Measurements from ENCODE around the gene PHACTR3. TPM values are rescaled to one million over a fixed set of nuclear protein-coding genes. Genes with fewer than 3 reads are reported as not detected.

Gene PHACTR3
- total RNA-seq, 5 donors from 2014 or later (not counting 1 experiment from before 2014, with no cell fraction given), result not detected

- ATAC-seq (replicated peaks in 1 of 4), result no peak
- no peaks in the 10 kb centered on the region for H3K9me3 ChIP-seq
- no peaks in the 10 kb centered on the region for H3K4me1 ChIP-seq (ENCODE audit: control insufficient read depth in 1 of 2, extremely low read depth in 1 of 2, insufficient read depth in 2 of 2, low read length in 2 of 2)
- H3K27ac ChIP-seq (ENCODE audit: low read length), result no peak overlapping the region
- no peak overlapping the region for H3K27ac Mint-ChIP-seq
- H3K36me3 ChIP-seq (ENCODE audit: control insufficient read depth in 2 of 2, extremely low read depth in 1 of 2, insufficient read depth in 1 of 2, low read length in 1 of 2), result no peaks in the 10 kb centered on the region
- H3K27me3 Mint-ChIP-seq, result peaks cover 15% of the 10 kb centered on the region in 2 donors
- peaks cover 0 to 30% of the 10 kb centered on the region in 2 experiments for H3K27me3 ChIP-seq (replicated peaks in 1 of 2; ENCODE audit: control insufficient read depth in 2 of 2, extremely low read depth in 1 of 2, insufficient read depth in 2 of 2, low read length in 1 of 2)
- H3K4me3 Mint-ChIP-seq, result no peak overlapping the region
- no peaks in the 10 kb centered on the region for H3K9me3 Mint-ChIP-seq
- no peak overlapping the region for H3K4me3 ChIP-seq (ENCODE audit: control insufficient read depth in 1 of 2, extremely low read depth in 1 of 2, low read length in 1 of 2)
- CTCF ChIA-PET, result no interaction called here
- POLR2A ChIA-PET, result no interaction called here
- no peaks in the 10 kb centered on the region for H3K36me3 Mint-ChIP-seq
- no peak for DNase-seq
- no peaks in the 10 kb centered on the region for H3K4me1 Mint-ChIP-seq
- 90% methylated on average over 6 of the region's 6 CpGs for WGBS (ENCODE audit: insufficient coverage)
Measured at GRCh38 chr20:59624401-59624800, 20.1 kb downstream of the PHACTR3 start.

DNA sequence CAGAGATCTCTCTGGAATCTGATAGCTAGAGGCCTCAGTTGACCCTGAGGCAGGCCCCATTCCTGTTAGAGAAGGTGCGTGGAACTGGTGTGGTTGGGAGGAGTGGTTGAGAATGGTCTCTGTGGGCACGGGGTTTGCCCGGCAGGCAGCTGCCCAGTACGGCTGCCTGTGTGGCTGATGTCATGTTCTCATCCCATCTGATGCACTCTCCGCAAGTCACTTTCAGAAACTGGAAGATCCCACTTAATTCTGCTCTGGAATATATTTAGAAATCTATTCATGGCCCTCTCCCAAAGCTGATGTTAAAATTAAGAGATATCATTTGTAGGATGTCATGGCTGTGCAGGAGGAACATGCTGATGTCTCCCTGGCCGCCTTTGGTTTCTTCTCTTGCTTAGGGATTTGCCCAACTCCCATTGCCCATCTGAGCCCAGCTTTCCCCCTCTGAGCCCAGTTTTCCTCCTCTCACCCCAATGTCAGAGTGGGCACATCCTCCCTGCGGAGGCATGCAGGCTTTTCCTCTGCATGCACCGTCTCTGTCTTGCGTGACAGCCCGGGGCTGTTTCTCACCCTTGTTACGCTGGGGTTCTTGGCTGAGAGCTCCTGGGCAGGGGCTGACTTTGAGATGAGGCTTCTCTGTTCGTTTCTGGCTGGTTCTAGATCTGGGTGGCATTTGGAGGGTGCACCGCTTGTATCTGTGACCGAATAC, 21.0 kb downstream of the PHACTR3 start:
- ChIA-PET POLR2A (no interaction called here), CTCF (no interaction called here)
- no peaks in the 10 kb centered on the region for H3K36me3 Mint-ChIP-seq
- DNase-seq, result no peak
- Histone ChIP-seq H3K36me3 (ENCODE audit: control insufficient read depth in 2 of 2, extremely low read depth in 1 of 2, insufficient read depth in 1 of 2, low read length in 1 of 2) (no peaks in the 10 kb centered on the region), H3K4me3 (ENCODE audit: control insufficient read depth in 1 of 2, extremely low read depth in 1 of 2, low read length in 1 of 2) (no peak overlapping the region), H3K27me3 (replicated peaks in 1 of 2; ENCODE audit: control insufficient read depth in 2 of 2, extremely low read depth in 1 of 2, insufficient read depth in 2 of 2, low read length in 1 of 2) (peaks cover 0 to 30% of the 10 kb centered on the region in 2 experiments), H3K4me1 (ENCODE audit: control insufficient read depth in 1 of 2, extremely low read depth in 1 of 2, insufficient read depth in 2 of 2, low read length in 2 of 2) (no peaks in the 10 kb centered on the region), H3K27ac (ENCODE audit: low read length) (no peak overlapping the region), H3K9me3 (no peaks in the 10 kb centered on the region)
- no peak overlapping the region for H3K27ac Mint-ChIP-seq
- H3K4me1 Mint-ChIP-seq, result no peaks in the 10 kb centered on the region
- peaks cover 17 to 20% of the 10 kb centered on the region in 2 donors for H3K27me3 Mint-ChIP-seq
- no peaks in the 10 kb centered on the region for H3K9me3 Mint-ChIP-seq
- no peak overlapping the region for H3K4me3 Mint-ChIP-seq
- ATAC-seq (replicated peaks in 1 of 4), result no peak
- 80% methylated on average over 11 of the region's 14 CpGs for WGBS (ENCODE audit: insufficient coverage)

DNA sequence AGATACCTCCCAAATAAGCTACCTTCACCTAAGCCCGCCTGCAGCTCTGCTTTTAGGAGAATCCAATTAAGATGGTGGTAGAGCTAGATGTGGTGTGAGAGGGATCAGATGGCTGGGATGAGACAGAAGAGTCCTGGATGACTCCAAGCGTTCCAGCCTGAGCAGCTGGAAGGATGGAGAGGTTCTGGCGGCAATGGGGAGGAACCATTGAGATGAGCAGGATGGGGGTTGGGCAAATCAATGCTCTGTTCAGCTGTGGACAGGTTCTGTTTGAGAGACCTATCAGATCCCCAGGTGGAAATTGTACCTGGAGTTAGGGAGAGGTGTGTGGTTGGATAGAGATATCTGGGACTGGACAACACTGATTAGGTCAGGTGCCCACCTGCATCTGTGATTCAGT, 23.0 kb downstream of the PHACTR3 start:
- Histone ChIP-seq H3K4me1 (ENCODE audit: control insufficient read depth in 1 of 2, extremely low read depth in 1 of 2, insufficient read depth in 2 of 2, low read length in 2 of 2) (no peaks in the 10 kb centered on the region), H3K9me3 (no peaks in the 10 kb centered on the region), H3K4me3 (ENCODE audit: control insufficient read depth in 1 of 2, extremely low read depth in 1 of 2, low read length in 1 of 2) (no peak overlapping the region), H3K36me3 (ENCODE audit: control insufficient read depth in 2 of 2, extremely low read depth in 1 of 2, insufficient read depth in 1 of 2, low read length in 1 of 2) (no peaks in the 10 kb centered on the region), H3K27me3 (replicated peaks in 1 of 2; ENCODE audit: control insufficient read depth in 2 of 2, extremely low read depth in 1 of 2, insufficient read depth in 2 of 2, low read length in 1 of 2) (peaks cover 0 to 31% of the 10 kb centered on the region in 2 experiments), H3K27ac (ENCODE audit: low read length) (no peak overlapping the region)
- Mint-ChIP-seq H3K27me3 (peaks cover 19 to 24% of the 10 kb centered on the region in 2 donors), H3K27ac (no peak overlapping the region), H3K36me3 (no peaks in the 10 kb centered on the region), H3K4me1 (no peaks in the 10 kb centered on the region), H3K4me3 (no peak overlapping the region), H3K9me3 (no peaks in the 10 kb centered on the region)
- 65% methylated on average over 2 of the region's 3 CpGs for WGBS (ENCODE audit: insufficient coverage)
- no peak for ATAC-seq (replicated peaks in 1 of 4)
- CTCF ChIA-PET, result no interaction called here
- DNase-seq, result no peak
- POLR2A ChIA-PET, result no interaction called here

DNA sequence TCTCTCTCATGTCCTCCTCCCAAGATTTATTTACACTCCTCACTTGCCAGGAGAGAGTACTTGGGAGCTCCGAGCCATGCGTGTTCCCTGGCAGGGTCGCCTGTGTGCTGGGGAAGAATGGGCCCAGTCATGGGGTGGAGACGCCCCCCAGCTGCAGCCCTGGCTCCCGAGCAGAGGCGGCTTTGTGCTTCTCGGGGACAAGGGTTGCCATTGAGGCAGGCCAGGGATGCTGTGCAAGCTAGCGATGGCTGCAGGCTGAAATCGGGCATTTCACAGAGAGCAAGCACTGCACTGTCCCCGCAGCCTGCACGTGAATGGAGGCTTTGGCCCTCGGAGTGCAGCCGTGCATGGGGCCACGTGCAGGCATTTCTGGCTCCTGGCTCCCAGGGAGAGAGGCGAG, 23.8 kb downstream of the PHACTR3 start:
- no peak for DNase-seq
- Histone ChIP-seq H3K4me3 (ENCODE audit: control insufficient read depth in 1 of 2, extremely low read depth in 1 of 2, low read length in 1 of 2) (no peak overlapping the region), H3K36me3 (ENCODE audit: control insufficient read depth in 2 of 2, extremely low read depth in 1 of 2, insufficient read depth in 1 of 2, low read length in 1 of 2) (no peaks in the 10 kb centered on the region), H3K4me1 (ENCODE audit: control insufficient read depth in 1 of 2, extremely low read depth in 1 of 2, insufficient read depth in 2 of 2, low read length in 2 of 2) (no peaks in the 10 kb centered on the region), H3K27me3 (replicated peaks in 1 of 2; ENCODE audit: control insufficient read depth in 2 of 2, extremely low read depth in 1 of 2, insufficient read depth in 2 of 2, low read length in 1 of 2) (peaks cover 0 to 29% of the 10 kb centered on the region in 2 experiments), H3K27ac (ENCODE audit: low read length) (no peak overlapping the region), H3K9me3 (no peaks in the 10 kb centered on the region)
- no peaks in the 10 kb centered on the region for H3K9me3 Mint-ChIP-seq
- no peak overlapping the region for H3K27ac Mint-ChIP-seq
- peaks cover 24% of the 10 kb centered on the region in 2 donors for H3K27me3 Mint-ChIP-seq
- POLR2A ChIA-PET, result no interaction called here
- H3K4me3 Mint-ChIP-seq, result no peak overlapping the region
- WGBS (ENCODE audit: insufficient coverage), result 80% methylated on average over 13 of the region's 15 CpGs
- CTCF ChIA-PET, result no interaction called here
- no peaks in the 10 kb centered on the region for H3K36me3 Mint-ChIP-seq
- ATAC-seq (replicated peaks in 1 of 4), result no peak
- no peaks in the 10 kb centered on the region for H3K4me1 Mint-ChIP-seq

DNA sequence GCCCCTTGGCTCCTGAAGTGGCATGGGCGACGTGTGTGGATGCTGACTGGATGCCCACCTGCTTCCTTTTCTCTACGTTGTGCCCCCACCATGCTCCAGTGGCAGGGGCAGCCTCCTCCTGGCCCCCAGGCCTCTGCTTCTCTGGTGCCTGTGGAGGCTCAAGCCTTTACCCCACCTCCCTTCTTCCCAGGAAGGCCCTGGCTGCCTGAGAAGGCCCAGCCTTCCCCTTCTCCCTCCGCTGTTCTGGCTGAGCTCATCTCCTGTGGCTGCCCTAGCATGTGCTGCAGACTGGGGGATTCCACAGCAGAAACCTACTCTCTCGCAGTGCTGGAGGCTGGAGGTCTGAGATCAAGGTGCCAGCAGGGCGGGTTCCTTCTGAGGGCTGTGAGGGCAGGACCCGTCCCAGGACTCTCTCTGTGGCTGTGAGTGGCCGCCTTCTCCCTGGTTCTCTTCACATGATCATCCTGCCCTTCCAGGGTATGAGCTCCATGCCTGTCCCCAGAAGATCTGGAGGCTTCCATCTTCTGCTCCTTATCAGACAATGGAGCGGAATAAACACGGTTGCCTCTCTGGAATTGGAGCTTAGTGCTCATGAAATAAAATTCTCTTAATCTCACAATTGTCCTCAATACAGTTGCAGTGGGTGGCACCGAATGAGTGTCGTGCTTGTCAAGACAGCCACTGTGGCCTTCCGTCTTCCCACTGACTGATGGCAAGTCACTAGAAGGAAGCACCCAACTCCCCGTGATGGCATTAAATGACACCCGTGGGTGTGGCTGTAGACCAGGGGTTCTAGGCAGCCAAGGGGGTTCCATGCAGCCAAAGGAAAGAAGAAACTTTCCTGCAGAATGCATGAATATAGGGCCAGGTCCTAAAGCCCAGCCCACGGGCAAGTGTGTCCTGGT, 25.1 kb downstream of the PHACTR3 start:
- 73% methylated on average over 12 of the region's 16 CpGs for WGBS (ENCODE audit: insufficient coverage)
- Histone ChIP-seq H3K27me3 (replicated peaks in 1 of 2; ENCODE audit: control insufficient read depth in 2 of 2, extremely low read depth in 1 of 2, insufficient read depth in 2 of 2, low read length in 1 of 2) (peaks cover 0 to 22% of the 10 kb centered on the region in 2 experiments), H3K9me3 (no peaks in the 10 kb centered on the region), H3K27ac (ENCODE audit: low read length) (no peak overlapping the region), H3K4me1 (ENCODE audit: control insufficient read depth in 1 of 2, extremely low read depth in 1 of 2, insufficient read depth in 2 of 2, low read length in 2 of 2) (no peaks in the 10 kb centered on the region), H3K4me3 (ENCODE audit: control insufficient read depth in 1 of 2, extremely low read depth in 1 of 2, low read length in 1 of 2) (no peak overlapping the region), H3K36me3 (ENCODE audit: control insufficient read depth in 2 of 2, extremely low read depth in 1 of 2, insufficient read depth in 1 of 2, low read length in 1 of 2) (no peaks in the 10 kb centered on the region)
- Mint-ChIP-seq H3K4me3 (no peak overlapping the region), H3K9me3 (no peaks in the 10 kb centered on the region), H3K36me3 (no peaks in the 10 kb centered on the region), H3K27me3 (peaks cover 24 to 25% of the 10 kb centered on the region in 2 donors), H3K27ac (no peak overlapping the region), H3K4me1 (no peaks in the 10 kb centered on the region)
- CTCF ChIA-PET, result no interaction called here
- ATAC-seq (replicated peaks in 1 of 4) (no peak), DNase-seq (no peak)
- POLR2A ChIA-PET, result no interaction called here

- Histone ChIP-seq H3K36me3 (ENCODE audit: control insufficient read depth in 2 of 2, extremely low read depth in 1 of 2, insufficient read depth in 1 of 2, low read length in 1 of 2) (no peaks in the 10 kb centered on the region), H3K27ac (ENCODE audit: low read length) (no peak overlapping the region), H3K4me1 (ENCODE audit: control insufficient read depth in 1 of 2, extremely low read depth in 1 of 2, insufficient read depth in 2 of 2, low read length in 2 of 2) (no peaks in the 10 kb centered on the region), H3K9me3 (no peaks in the 10 kb centered on the region), H3K4me3 (ENCODE audit: control insufficient read depth in 1 of 2, extremely low read depth in 1 of 2, low read length in 1 of 2) (no peak overlapping the region), H3K27me3 (replicated peaks in 1 of 2; ENCODE audit: control insufficient read depth in 2 of 2, extremely low read depth in 1 of 2, insufficient read depth in 2 of 2, low read length in 1 of 2) (peaks cover 0 to 26% of the 10 kb centered on the region in 2 experiments)
- DNase-seq (no peak), ATAC-seq (replicated peaks in 1 of 4) (no peak)
- no peaks in the 10 kb centered on the region for H3K36me3 Mint-ChIP-seq
- ChIA-PET POLR2A (no interaction called here), CTCF (no interaction called here)
- H3K4me3 Mint-ChIP-seq, result no peak overlapping the region
- peaks cover 24 to 25% of the 10 kb centered on the region in 2 donors for H3K27me3 Mint-ChIP-seq
- 45% methylated on average over 4 of the region's 8 CpGs for WGBS (ENCODE audit: insufficient coverage)
- no peak overlapping the region for H3K27ac Mint-ChIP-seq
- H3K9me3 Mint-ChIP-seq, result no peaks in the 10 kb centered on the region
- no peaks in the 10 kb centered on the region for H3K4me1 Mint-ChIP-seq
Measured at GRCh38 chr20:59630526-59630925, 26.2 kb downstream of the PHACTR3 start.
